DND-41 (cell line): ENCODE data around the gene PTPRC.
A peak's percentile ranks its signal among the peaks of the same experiment; 100 is the strongest.

Experiments
- ATAC-seq: fragments of 200-7000 bp; cut with Tn5 transposase; 3 replicates; pipeline ENCODE4 v1.9.1; 2021; ENCODE audit warnings: low read depth; ENCODE audit not compliant: insufficient read depth
- DNase-seq: peaks from one replicate; pipeline ENCODE4 v3.0.0-alpha.2; 2020
- H2AFZ ChIP-seq: 2 replicates; pipeline ENCODE4 v1.6.0; 2012; ENCODE audit warnings: low read depth, low read length
- H3K27ac ChIP-seq: 2 replicates; pipeline ENCODE4 v1.5.1; 2012; ENCODE audit warnings: low read length, inconsistent platforms
- H3K27me3 ChIP-seq: fragments of 200-600 bp; sonication (generic); 2 replicates; pipeline ENCODE4 v1.6.0; 2012; ENCODE audit warnings: low read length, mild to moderate bottlenecking, inconsistent platforms; ENCODE audit not compliant: insufficient read depth, poor library complexity
- H3K36me3 ChIP-seq: 2 replicates; pipeline ENCODE4 v1.5.1; 2012; ENCODE audit warnings: low read length, inconsistent platforms; ENCODE audit not compliant: insufficient read depth
- H3K4me1 ChIP-seq: 2 replicates; pipeline ENCODE4 v1.5.1; 2012; ENCODE audit warnings: mild to moderate bottlenecking, low read length; ENCODE audit not compliant: insufficient read depth
- H3K4me2 ChIP-seq: 2 replicates; pipeline ENCODE4 v1.6.0; 2012; ENCODE audit warnings: mild to moderate bottlenecking, moderate library complexity, low read length, inconsistent platforms; ENCODE audit not compliant: insufficient read depth
- H3K4me3 ChIP-seq, 2 experiments: fragments of 200-600 bp in 1 of 2; shearing (Covaris generic) in 1 of 2; 2 replicates each; pipeline ENCODE4 v1.5.1; 2012 to 2016; ENCODE audit warnings: inconsistent platforms in 2 of 2, low read length in 2 of 2, mild to moderate bottlenecking in 2 of 2, low read depth in 1 of 2, moderate library complexity in 1 of 2
- H3K79me2 ChIP-seq: 2 replicates; pipeline ENCODE4 v1.6.0; 2012; ENCODE audit warnings: low read length, inconsistent platforms; ENCODE audit not compliant: insufficient read depth
- H3K9ac ChIP-seq: 2 replicates; pipeline ENCODE4 v1.6.0; 2012; ENCODE audit warnings: low read depth, mild to moderate bottlenecking, inconsistent platforms, low read length, moderate library complexity
- H3K9me3 ChIP-seq: 2 replicates; pipeline ENCODE4 v1.5.1; 2012; ENCODE audit warnings: low read length, moderate library complexity, mild to moderate bottlenecking, inconsistent platforms; ENCODE audit not compliant: insufficient read depth, severe bottlenecking
- H4K20me1 ChIP-seq: 2 replicates; pipeline ENCODE4 v1.6.0; 2012; ENCODE audit warnings: low read length; ENCODE audit not compliant: insufficient read depth
- EZH2 ChIP-seq: IDR thresholded peaks from 3 replicates; pipeline ENCODE4 v1.6.1; 2012; ENCODE audit warnings: borderline replicate concordance, low read depth, mild to moderate bottlenecking, moderate library complexity, low read length, inconsistent platforms; ENCODE audit not compliant: severe bottlenecking
- TF ChIP-seq, protein P1 (sequence below): IDR thresholded peaks from 2 replicates; pipeline ENCODE4 v1.5.1; 2012; ENCODE audit warnings: borderline replicate concordance, low read length, moderate library complexity, mild to moderate bottlenecking; ENCODE audit not compliant: poor library complexity, severe bottlenecking; ENCODE audit errors: extremely low read depth

Gene PTPRC

DNA sequence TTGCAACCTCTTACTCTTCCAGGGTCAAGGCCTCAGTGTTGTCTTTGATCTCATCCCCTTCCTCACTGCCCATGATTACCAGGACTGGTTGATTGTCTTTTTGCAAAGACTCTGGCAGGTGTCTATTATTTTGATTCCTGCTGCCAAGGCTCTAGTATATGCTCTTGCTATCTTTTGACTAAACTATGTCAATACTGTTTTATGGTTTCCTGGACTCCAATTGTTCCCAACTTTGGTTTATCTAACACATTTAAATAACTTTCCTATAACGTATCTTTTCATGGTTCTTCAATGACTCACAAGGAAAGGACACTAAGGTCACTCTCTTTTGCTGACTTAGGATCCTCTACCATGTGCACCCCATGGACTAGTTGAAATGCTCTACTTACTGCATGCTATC is 141.5 kb downstream of the PTPRC start:
- H3K4me2 ChIP-seq, result no peak overlapping the region
- H3K79me2 ChIP-seq, result no peaks in the 10 kb centered on the region
- DNase-seq (no peak), ATAC-seq (no peak)
- H3K4me3 ChIP-seq, result no peak overlapping the region
- TF ChIP-seq, protein P1, sequence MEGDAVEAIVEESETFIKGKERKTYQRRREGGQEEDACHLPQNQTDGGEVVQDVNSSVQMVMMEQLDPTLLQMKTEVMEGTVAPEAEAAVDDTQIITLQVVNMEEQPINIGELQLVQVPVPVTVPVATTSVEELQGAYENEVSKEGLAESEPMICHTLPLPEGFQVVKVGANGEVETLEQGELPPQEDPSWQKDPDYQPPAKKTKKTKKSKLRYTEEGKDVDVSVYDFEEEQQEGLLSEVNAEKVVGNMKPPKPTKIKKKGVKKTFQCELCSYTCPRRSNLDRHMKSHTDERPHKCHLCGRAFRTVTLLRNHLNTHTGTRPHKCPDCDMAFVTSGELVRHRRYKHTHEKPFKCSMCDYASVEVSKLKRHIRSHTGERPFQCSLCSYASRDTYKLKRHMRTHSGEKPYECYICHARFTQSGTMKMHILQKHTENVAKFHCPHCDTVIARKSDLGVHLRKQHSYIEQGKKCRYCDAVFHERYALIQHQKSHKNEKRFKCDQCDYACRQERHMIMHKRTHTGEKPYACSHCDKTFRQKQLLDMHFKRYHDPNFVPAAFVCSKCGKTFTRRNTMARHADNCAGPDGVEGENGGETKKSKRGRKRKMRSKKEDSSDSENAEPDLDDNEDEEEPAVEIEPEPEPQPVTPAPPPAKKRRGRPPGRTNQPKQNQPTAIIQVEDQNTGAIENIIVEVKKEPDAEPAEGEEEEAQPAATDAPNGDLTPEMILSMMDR, result no peak
- no peak for TF ChIP-seq EZH2
- H3K4me1 ChIP-seq, result peaks cover 16% of the 10 kb centered on the region
- H3K9ac ChIP-seq, result no peak overlapping the region
- no peak overlapping the region for H2AFZ ChIP-seq
- H3K27ac ChIP-seq, result no peak overlapping the region
- no peaks in the 10 kb centered on the region for H4K20me1 ChIP-seq
- H3K27me3 ChIP-seq, result no peaks in the 10 kb centered on the region
- H3K9me3 ChIP-seq, result no peaks in the 10 kb centered on the region
- no peaks in the 10 kb centered on the region for H3K36me3 ChIP-seq

DNA sequence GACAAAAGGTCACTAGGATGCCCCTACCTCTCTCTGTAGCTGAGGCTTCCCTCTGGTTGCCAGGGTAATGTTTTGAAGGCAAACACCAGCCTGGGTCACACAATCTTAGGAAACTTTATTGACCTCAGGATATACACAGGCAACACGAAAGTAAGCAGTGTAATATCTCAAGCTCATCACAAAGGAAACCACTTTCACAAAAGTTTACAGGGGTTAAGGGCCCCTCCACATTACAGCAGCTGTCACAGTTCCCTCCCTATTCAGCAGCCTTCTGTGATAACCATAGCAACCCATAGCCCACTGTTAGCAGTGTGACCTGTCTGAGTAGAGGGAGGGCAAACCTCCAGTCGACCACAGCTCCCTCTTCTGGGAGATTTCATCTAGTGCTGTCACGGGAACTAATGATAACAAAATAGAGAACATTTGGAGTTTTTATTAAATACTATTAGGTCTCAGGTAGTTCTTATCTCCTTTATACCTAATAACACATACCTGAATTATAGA is 149.8 kb downstream of the PTPRC start:
- H3K27me3 ChIP-seq, result no peaks in the 10 kb centered on the region
- no peaks in the 10 kb centered on the region for H3K36me3 ChIP-seq
- TF ChIP-seq EZH2, result no peak
- TF ChIP-seq, protein P1, result peak; percentile 71
- no peak overlapping the region for H3K4me2 ChIP-seq
- no peaks in the 10 kb centered on the region for H4K20me1 ChIP-seq
- H3K9me3 ChIP-seq, result no peaks in the 10 kb centered on the region
- no peaks in the 10 kb centered on the region for H3K79me2 ChIP-seq
- DNase-seq, result peak; percentile 64
- no peak overlapping the region for H3K9ac ChIP-seq
- H3K4me1 ChIP-seq, result peaks cover 12% of the 10 kb centered on the region
- H2AFZ ChIP-seq, result no peak overlapping the region
- H3K4me3 ChIP-seq, result no peak overlapping the region
- ATAC-seq, result peak; percentile 99
- H3K27ac ChIP-seq, result no peak overlapping the region

DNA sequence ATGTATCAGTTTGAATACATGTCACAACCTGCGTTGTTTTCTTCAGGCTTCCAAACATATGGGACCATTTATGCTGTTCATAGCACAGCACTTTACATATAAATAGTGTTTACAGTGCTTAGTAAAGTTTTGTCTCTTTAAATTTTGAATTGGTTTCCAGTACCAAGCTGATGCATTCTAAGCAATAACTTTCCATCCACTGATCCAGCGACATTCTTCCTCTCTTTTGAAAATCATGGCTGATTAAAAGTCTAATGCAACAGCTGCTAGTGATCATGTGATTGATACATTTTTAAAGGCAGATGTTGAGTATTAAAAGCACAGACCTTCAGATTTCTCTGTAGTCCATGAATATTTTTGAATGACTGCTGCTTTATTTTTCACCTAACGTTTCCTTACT is 154.9 kb downstream of the PTPRC start:
- TF ChIP-seq, protein P1, result no peak
- no peaks in the 10 kb centered on the region for H3K27me3 ChIP-seq
- no peak overlapping the region for H2AFZ ChIP-seq
- H3K4me2 ChIP-seq, result no peak overlapping the region
- ATAC-seq (no peak), DNase-seq (no peak)
- peaks cover 24% of the 10 kb centered on the region for H3K9me3 ChIP-seq
- no peak overlapping the region for H3K9ac ChIP-seq
- peaks cover 7% of the 10 kb centered on the region for H3K4me1 ChIP-seq
- H3K27ac ChIP-seq, result no peak overlapping the region
- no peaks in the 10 kb centered on the region; the same call in 1 of the 2 replicates for H3K36me3 ChIP-seq
- no peaks in the 10 kb centered on the region for H4K20me1 ChIP-seq
- H3K4me3 ChIP-seq, result no peak overlapping the region
- no peaks in the 10 kb centered on the region for H3K79me2 ChIP-seq

DNA sequence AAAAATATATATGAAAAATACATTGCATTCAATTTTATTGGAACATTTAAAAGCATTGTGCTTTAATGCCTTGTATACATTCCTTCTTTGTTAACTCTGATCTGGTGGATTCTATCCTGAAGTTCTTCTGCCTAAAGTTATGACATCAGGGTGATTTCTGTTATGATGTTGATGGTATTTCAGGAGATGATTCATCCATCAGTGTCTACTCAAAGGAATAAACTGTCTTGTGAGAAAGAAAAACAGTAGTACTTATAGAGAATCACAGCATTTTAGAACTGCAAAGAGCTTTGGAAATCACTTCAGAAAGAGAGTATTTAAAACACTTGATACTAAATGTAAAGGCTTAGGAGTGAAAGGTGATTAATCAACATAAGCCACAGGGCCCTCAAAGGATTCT is 155.7 kb downstream of the PTPRC start:
- TF ChIP-seq, protein P1, result no peak
- no peak for TF ChIP-seq EZH2
- Histone ChIP-seq H3K36me3 (no peaks in the 10 kb centered on the region; the same call in 1 of the 2 replicates), H4K20me1 (no peaks in the 10 kb centered on the region), H3K27me3 (no peaks in the 10 kb centered on the region), H3K9ac (no peak overlapping the region), H3K79me2 (no peaks in the 10 kb centered on the region), H3K4me3 (no peak overlapping the region), H3K27ac (no peak overlapping the region), H3K4me2 (no peak overlapping the region), H3K9me3 (peaks cover 24% of the 10 kb centered on the region), H3K4me1 (no peaks in the 10 kb centered on the region; the same call in 1 of the 2 replicates), H2AFZ (no peak overlapping the region)
- DNase-seq (no peak), ATAC-seq (no peak)
